Activated CD8-positive, alpha-beta memory T cell treated with anti-CD3 and anti-CD28 coated beads for 4 hours (primary cell): ENCODE results near the gene INPP4B.

Experiments used
- DNase-seq, 2 donors: peaks; one replicate each; pipeline ENCODE4 v3.0.0-alpha.2; 2020; ENCODE audit warnings: low read depth in 2 of 2

The INPP4B gene

GRCh38 chr4:142380052-142380602 is 466.0 kb downstream of the INPP4B start:
- DNase-seq: no peak

- DNase-seq: no peak
Observed at GRCh38 chr4:142379277-142380051, 466.6 kb downstream of the INPP4B start.

- DNase-seq: no peak
Observed at GRCh38 chr4:142378179-142378578, 467.9 kb downstream of the INPP4B start.

GRCh38 chr4:142377342-142378091 is 468.6 kb downstream of the INPP4B start:
- no peak for DNase-seq

GRCh38 chr4:142376204-142376603 is 469.9 kb downstream of the INPP4B start:
- no peak for DNase-seq

- no peak for DNase-seq
Observed at GRCh38 chr4:142373610-142374009, 472.5 kb downstream of the INPP4B start.

GRCh38 chr4:142372530-142373260 is 473.4 kb downstream of the INPP4B start:
- DNase-seq: no peak

GRCh38 chr4:142369141-142369540 is 477.0 kb downstream of the INPP4B start:
- no peak for DNase-seq

- no peak for DNase-seq
Observed at GRCh38 chr4:142367418-142368180, 478.5 kb downstream of the INPP4B start.

GRCh38 chr4:142366769-142367181 is 479.3 kb downstream of the INPP4B start:
- no peak for DNase-seq

GRCh38 chr4:142365391-142365790 is 480.7 kb downstream of the INPP4B start:
- no peak for DNase-seq

- DNase-seq: no peak
Observed at GRCh38 chr4:142363686-142364085, 482.4 kb downstream of the INPP4B start.

- no peak for DNase-seq
Observed at GRCh38 chr4:142361981-142362380, 484.1 kb downstream of the INPP4B start.

- no peak for DNase-seq
Observed at GRCh38 chr4:142360657-142361056, 485.4 kb downstream of the INPP4B start.

GRCh38 chr4:142358656-142359055 is 487.4 kb downstream of the INPP4B start:
- no peak for DNase-seq

GRCh38 chr4:142356801-142357200 is 489.3 kb downstream of the INPP4B start:
- no peak for DNase-seq

- no peak for DNase-seq
Observed at GRCh38 chr4:142356118-142356759, 489.9 kb downstream of the INPP4B start.

GRCh38 chr4:142355421-142355930 is 490.6 kb downstream of the INPP4B start:
- no peak for DNase-seq

GRCh38 chr4:142354794-142355420 is 491.2 kb downstream of the INPP4B start:
- DNase-seq: no peak

- no peak for DNase-seq
Observed at GRCh38 chr4:142354041-142354440, 492.1 kb downstream of the INPP4B start.
